ENCODE measurements around the gene ZNF593OS. TPM values are rescaled to one million over a fixed set of nuclear protein-coding genes. Genes with fewer than 3 reads are reported as not detected.

Gene ZNF593OS
- total RNA-seq, 4 donors from 2014 or later = not detected

GRCh38 chr1:26148887-26149286 lies 22.7 kb downstream of the ZNF593OS start:
- TF ChIP-seq EP300 (IDR thresholded peaks at IDR 0.05) (no peak), POLR2A (IDR thresholded peaks at IDR 0.05) (no peak), POLR2AphosphoS5 (IDR thresholded peaks at IDR 0.05) (no peak), CTCF (IDR thresholded peaks at IDR 0.05) (no peak)
- H3K27me3 ChIP-seq = peaks cover 40% of the 10 kb centered on the region
- no peak overlapping the region for H3K4me3 ChIP-seq
- no peaks in the 10 kb centered on the region for H3K9me3 ChIP-seq
- no peak overlapping the region for H3K27ac ChIP-seq
- H3K36me3 ChIP-seq = no peaks in the 10 kb centered on the region
- no peak for ATAC-seq
- peaks cover 0 to 8% (median 0%) of the 10 kb centered on the region in 3 donors for H3K4me1 ChIP-seq

GRCh38 chr1:26145960-26146294 lies 25.7 kb downstream of the ZNF593OS start:
- TF ChIP-seq POLR2A (IDR thresholded peaks at IDR 0.05) = no peak
- TF ChIP-seq POLR2AphosphoS5 (IDR thresholded peaks at IDR 0.05) = no peak
- TF ChIP-seq CTCF (IDR thresholded peaks at IDR 0.05) = no peak
- no peak for TF ChIP-seq EP300 (IDR thresholded peaks at IDR 0.05)

GRCh38 chr1:26145041-26145959 lies 26.3 kb downstream of the ZNF593OS start:
- Histone ChIP-seq H3K27ac (no peak overlapping the region), H3K4me1 (peaks cover 0 to 8% (median 0%) of the 10 kb centered on the region in 3 donors), H3K4me3 (no peak overlapping the region), H3K9me3 (no peaks in the 10 kb centered on the region), H3K36me3 (no peaks in the 10 kb centered on the region), H3K27me3 (peaks cover 25% of the 10 kb centered on the region)
- peak; percentile 87 for ATAC-seq
- WGBS, 2 donors (ENCODE audit: low coverage in 1 of 2) = 7 to 14% methylated on average over 5 to 14 of the region's 19 CpGs
- TF ChIP-seq CTCF (IDR thresholded peaks at IDR 0.05) = peak; percentile 60 to 81 (median 80)
- TF ChIP-seq POLR2AphosphoS5 (IDR thresholded peaks at IDR 0.05) = no peak

More at GRCh38 chr1:26145960-26146294, 25.7 kb downstream of the ZNF593OS start:
- H3K9me3 ChIP-seq = no peaks in the 10 kb centered on the region
- WGBS, 2 donors (ENCODE audit: low coverage in 1 of 2) = 40% methylated on average over 1 of the region's 6 CpGs; no CpG with 5 or more reads in 1 of the 2 donors
- H3K27me3 ChIP-seq = peaks cover 31% of the 10 kb centered on the region
- H3K4me1 ChIP-seq = peaks cover 0 to 8% (median 0%) of the 10 kb centered on the region in 3 donors
- no peak overlapping the region for H3K4me3 ChIP-seq
- H3K36me3 ChIP-seq = no peaks in the 10 kb centered on the region
- no peak for ATAC-seq
- no peak overlapping the region for H3K27ac ChIP-seq

- Histone ChIP-seq H3K4me1 (peaks cover 0 to 8% (median 0%) of the 10 kb centered on the region in 3 donors), H3K27ac (no peak overlapping the region), H3K36me3 (no peaks in the 10 kb centered on the region), H3K4me3 (no peak overlapping the region), H3K27me3 (peaks cover 14% of the 10 kb centered on the region), H3K9me3 (no peaks in the 10 kb centered on the region)
- WGBS, 2 donors (ENCODE audit: low coverage in 1 of 2) = 67 to 74% methylated on average over 3 of the region's 8 CpGs
- TF ChIP-seq POLR2AphosphoS5 (IDR thresholded peaks at IDR 0.05) = no peak
- no peak for ATAC-seq
These were observed 29.5 kb downstream of the ZNF593OS start for GRCh38 chr1:26142159-26142558.

- H3K4me3 ChIP-seq = no peak overlapping the region
- ATAC-seq = no peak
- TF ChIP-seq POLR2AphosphoS5 (IDR thresholded peaks at IDR 0.05) (no peak), EP300 (IDR thresholded peaks at IDR 0.05) (no peak), CTCF (IDR thresholded peaks at IDR 0.05) (no peak), POLR2A (IDR thresholded peaks at IDR 0.05) (no peak)
These were observed 32.6 kb downstream of the ZNF593OS start for GRCh38 chr1:26138974-26139558.

More at GRCh38 chr1:26138974-26139558, 32.6 kb downstream of the ZNF593OS start:
- no peaks in the 10 kb centered on the region for H3K9me3 ChIP-seq
- H3K4me1 ChIP-seq = no peaks in the 10 kb centered on the region
- H3K36me3 ChIP-seq = no peaks in the 10 kb centered on the region
- WGBS, 2 donors (ENCODE audit: low coverage in 1 of 2) = 51 to 70% methylated on average over 3 of the region's 3 CpGs
- no peaks in the 10 kb centered on the region for H3K27me3 ChIP-seq
- no peak overlapping the region for H3K27ac ChIP-seq

All from gastroesophageal sphincter (tissue), 4 donors.